ENCODE results near the gene CST7. TPM values are rescaled to one million over a fixed set of nuclear protein-coding genes. Genes with fewer than 3 reads are reported as not detected.

CST7 gene
- total and polyA plus RNA-seq, 10 of the 15 experiments (the other 5 are each of a cell fraction or from before 2014, with no cell fraction given) = 0.69 TPM; not detected in 9

- TF ChIP-seq ASH2L (IDR thresholded peaks at IDR 0.05; ENCODE audit: borderline replicate concordance, low read depth) = no peak
- no peak for TF ChIP-seq JUND (IDR thresholded peaks at IDR 0.05; ENCODE audit: low read depth, low read length)
Observed at GRCh38 chr20:24935766-24936525, 13.1 kb upstream of the CST7 start (continued).

- ChIA-PET RAD21 (ENCODE audit: unreplicated experiment) (no interaction called here), POLR2A (no interaction called here), SMC1A (ENCODE audit: uncharacterized antibody, unreplicated experiment) (no interaction called here), CTCF (no interaction called here)
- no TSS peak for BruUV-seq (replicated peaks)
- Histone ChIP-seq H3K79me2 (ENCODE audit: control insufficient read depth, insufficient read depth, low read length) (no peaks in the 10 kb centered on the region), H3K9me3 (replicated peaks; ENCODE audit: control insufficient read depth, insufficient read depth, low read length) (no peaks in the 10 kb centered on the region; the same call in 1 of the 3 replicates), H3K36me3 (ENCODE audit: control insufficient read depth in 2 of 2, insufficient read depth in 2 of 2, low read length in 1 of 2) (no peaks in the 10 kb centered on the region), H2AFZ (ENCODE audit: control insufficient read depth, low read depth, low read length) (no peak overlapping the region), H4K20me1 (ENCODE audit: control insufficient read depth, insufficient read depth) (no peaks in the 10 kb centered on the region), H3K4me1 (ENCODE audit: control insufficient read depth, insufficient read depth, low read length) (no peaks in the 10 kb centered on the region), H3K9ac (ENCODE audit: control insufficient read depth, insufficient read depth, low read length) (no peak overlapping the region), H3K27me3 (replicated peaks in 1 of 2; ENCODE audit: control insufficient read depth in 2 of 2, insufficient read depth in 2 of 2, low read length in 1 of 2) (no peaks in the 10 kb centered on the region), H3K27ac (ENCODE audit: control insufficient read depth, insufficient read depth) (no peak overlapping the region), H3K4me2 (ENCODE audit: control insufficient read depth, insufficient read depth) (no peak overlapping the region), H3K4me3 (no peak overlapping the region)
- FAIRE-seq = no peak
- ATAC-seq = no peak
- intact Hi-C loops (cut with micrococcal nuclease; ENCODE audit: unreplicated experiment) (no loop called here), in situ Hi-C loops (cut with MboI) (no loop called here)
- TF ChIP-seq RB1 (IDR thresholded peaks at IDR 0.05; ENCODE audit: borderline replicate concordance) (no peak), KDM1A (IDR thresholded peaks at IDR 0.05; ENCODE audit: borderline replicate concordance) (no peak), CHD4 (IDR thresholded peaks at IDR 0.05) (no peak), FOXK2 (IDR thresholded peaks at IDR 0.05) (no peak), CREB1 (IDR thresholded peaks at IDR 0.05; ENCODE audit: low read depth) (no peak), EP300 (IDR thresholded peaks at IDR 0.05; ENCODE audit: borderline replicate concordance in 1 of 2, control insufficient read depth in 1 of 2, low read depth in 2 of 2, low read length in 2 of 2) (no peak), PBX3 (IDR thresholded peaks at IDR 0.05; ENCODE audit: insufficient replicate concordance, low read depth, low read length) (no peak), ZZZ3 (IDR thresholded peaks at IDR 0.05; ENCODE audit: control insufficient read depth, insufficient read length, low read depth) (no peak), FOS (IDR thresholded peaks at IDR 0.05; ENCODE audit: borderline replicate concordance, extremely low read depth, insufficient read length) (no peak), ZBTB33 (IDR thresholded peaks at IDR 0.05) (no peak), WRNIP1 (IDR thresholded peaks at IDR 0.05; ENCODE audit: borderline replicate concordance, low read depth, low read length) (no peak)
- DNase-seq (ENCODE audit: low read depth, low spot score) = no peak
- WGBS (ENCODE audit: insufficient coverage, insufficient replicate concordance, low lambda C conversion rate, missing lambda C conversion rate) = 19% methylated on average over 7 of the region's 7 CpGs
Observed at GRCh38 chr20:24936526-24937407, 12.3 kb upstream of the CST7 start.
